Skeletal muscle tissue (tissue), 4 donors: ENCODE measurements around the gene TTC16. TPM values are rescaled to one million over a fixed set of nuclear protein-coding genes. Genes with fewer than 3 reads are reported as not detected.

Source experiments
- H3K27ac ChIP-seq: one replicate; pipeline ENCODE4 v1.7.0; 2013; ENCODE audit warnings: mild to moderate bottlenecking, low read depth, low read length, inconsistent platforms
- H3K27me3 ChIP-seq, 3 donors: one replicate each; pipeline ENCODE4 v1.7.0; 2013; ENCODE audit warnings: low read length in 3 of 3; ENCODE audit not compliant: control insufficient read depth in 3 of 3, insufficient read depth in 3 of 3
- H3K36me3 ChIP-seq, 3 donors: one replicate each; pipeline ENCODE4 v1.7.0; 2013; ENCODE audit warnings: low read length in 3 of 3; ENCODE audit not compliant: control insufficient read depth in 3 of 3, insufficient read depth in 3 of 3
- H3K4me1 ChIP-seq, 3 donors: one replicate each; pipeline ENCODE4 v1.7.0; 2013; ENCODE audit warnings: low read length in 3 of 3, mild to moderate bottlenecking in 3 of 3; ENCODE audit not compliant: control insufficient read depth in 3 of 3, insufficient read depth in 3 of 3
- H3K4me3 ChIP-seq, 3 donors: one replicate each; pipeline ENCODE4 v1.7.0; 2013; ENCODE audit warnings: low read length in 3 of 3
- H3K9ac ChIP-seq, 3 donors: one replicate each; pipeline ENCODE4 v1.7.0; 2013; ENCODE audit warnings: low read length in 3 of 3, mild to moderate bottlenecking in 3 of 3, moderate library complexity in 2 of 3, low read depth in 1 of 3
- H3K9me3 ChIP-seq, 3 donors: one replicate each; pipeline ENCODE4 v1.7.0; 2013; ENCODE audit warnings: low read length in 3 of 3; ENCODE audit not compliant: control insufficient read depth in 3 of 3
- total RNA-seq: library from RNA; depleted of rRNA; stranded (reverse); fragments of >200 nt; gene quantifications from one replicate; pipeline ENCODE4 v1.2.3, GENCODE V29; 2014
- donor health status: Osteomylitis.

TTC16 gene
- total RNA-seq, 1 donor from 2014 or later, result not detected

DNA sequence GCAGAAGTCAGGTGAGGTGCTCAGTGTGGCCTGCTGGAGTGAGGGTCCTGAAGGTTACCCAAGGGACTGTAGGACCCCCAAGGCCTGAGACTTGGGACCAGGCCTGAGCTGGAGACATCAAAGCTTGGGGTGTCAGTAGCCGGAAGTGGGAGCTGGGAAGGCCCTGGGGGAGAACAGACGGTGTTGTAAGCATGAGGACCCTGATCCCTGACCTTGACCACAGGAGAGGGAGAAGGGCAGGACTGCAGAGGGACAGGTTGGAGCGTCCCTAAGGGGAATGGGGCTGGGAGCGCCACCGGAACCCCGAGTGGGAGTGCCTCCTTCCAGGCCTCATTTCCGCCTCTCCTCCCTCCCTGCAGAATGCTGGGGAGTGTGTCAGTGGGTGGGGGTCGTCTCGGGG is 533 bp downstream of the TTC16 start:
- Histone ChIP-seq H3K36me3 (no peaks in the 10 kb centered on the region), H3K27ac (peak overlapping the region; percentile 87), H3K4me3 (peak overlapping the region; percentile 89 to 93 (median 91)), H3K4me1 (peaks cover 11 to 20% (median 16%) of the 10 kb centered on the region in 3 donors), H3K9me3 (no peaks in the 10 kb centered on the region), H3K27me3 (no peaks in the 10 kb centered on the region), H3K9ac (peak overlapping the region; percentile 84 to 90 (median 87))

DNA sequence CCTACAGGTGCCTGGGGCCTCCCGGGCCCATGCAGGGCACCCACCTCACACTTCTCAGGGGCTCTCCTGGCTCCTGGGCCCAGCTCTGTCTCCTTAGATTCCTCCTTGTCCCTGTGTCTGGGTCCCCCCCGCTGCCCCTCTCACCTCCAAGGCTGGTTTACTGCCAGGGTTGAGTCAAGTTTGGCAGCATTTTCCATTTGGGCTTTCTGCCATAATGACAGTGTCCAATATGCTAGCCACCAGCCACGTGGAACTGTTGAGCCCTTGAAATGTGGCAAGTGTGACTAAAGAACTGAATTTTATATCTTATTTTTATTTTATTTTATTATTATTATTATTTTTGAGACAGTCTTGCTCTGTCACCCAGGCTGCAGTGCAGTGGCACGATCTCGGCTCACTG is 1.9 kb downstream of the TTC16 start:
- Histone ChIP-seq H3K9ac (no peak overlapping the region), H3K27ac (no peak overlapping the region), H3K4me3 (no peak overlapping the region), H3K36me3 (no peaks in the 10 kb centered on the region), H3K4me1 (peaks cover 11 to 20% (median 16%) of the 10 kb centered on the region in 3 donors), H3K27me3 (no peaks in the 10 kb centered on the region), H3K9me3 (no peaks in the 10 kb centered on the region)

DNA sequence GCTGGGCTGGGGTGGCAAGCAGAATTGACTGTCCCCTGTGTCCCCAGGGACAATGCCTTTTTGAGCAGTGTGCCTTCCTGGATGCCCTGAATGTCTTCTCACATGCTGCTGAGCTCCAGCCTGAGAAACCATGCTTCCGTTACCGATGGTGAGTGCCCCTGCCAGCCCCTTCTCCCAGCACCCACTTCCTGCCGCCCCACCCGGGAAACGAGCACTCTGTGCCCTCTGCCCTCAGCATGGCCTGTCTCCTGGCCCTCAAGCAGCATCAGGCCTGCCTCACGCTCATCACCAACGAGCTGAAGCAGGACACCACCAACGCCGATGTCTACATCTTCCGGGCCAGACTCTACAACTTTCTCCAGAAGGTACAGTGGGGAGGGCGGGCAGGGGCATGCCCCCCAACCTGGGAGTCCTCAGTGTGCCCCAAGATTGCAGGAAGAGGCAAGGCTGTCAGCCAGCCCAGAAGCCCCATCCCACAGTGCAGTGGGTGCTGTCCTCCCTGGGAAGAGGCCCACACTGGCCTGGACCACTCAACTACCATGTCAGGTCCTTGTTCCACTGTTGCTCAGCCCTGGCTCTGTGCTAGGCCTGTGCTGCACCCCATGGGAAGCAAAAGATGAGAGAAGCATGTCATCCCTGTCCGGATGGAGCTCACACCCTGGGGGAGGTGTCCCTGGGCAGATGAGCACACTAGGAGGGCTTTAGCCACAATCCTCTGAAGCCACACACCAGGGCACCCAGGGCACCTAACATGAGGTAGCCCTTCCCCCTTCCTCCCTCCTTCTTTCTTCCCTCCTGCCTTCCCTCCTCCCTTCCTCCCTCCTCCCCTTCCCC is 4.4 kb downstream of the TTC16 start:
- no peaks in the 10 kb centered on the region for H3K9me3 ChIP-seq
- peaks cover 0 to 6% (median 0%) of the 10 kb centered on the region in 3 donors for H3K27me3 ChIP-seq
- H3K9ac ChIP-seq, result no peak overlapping the region
- H3K4me3 ChIP-seq, result no peak overlapping the region
- no peak overlapping the region for H3K27ac ChIP-seq
- H3K36me3 ChIP-seq, result no peaks in the 10 kb centered on the region
- H3K4me1 ChIP-seq, result peaks cover 7 to 9% (median 8%) of the 10 kb centered on the region in 3 donors

DNA sequence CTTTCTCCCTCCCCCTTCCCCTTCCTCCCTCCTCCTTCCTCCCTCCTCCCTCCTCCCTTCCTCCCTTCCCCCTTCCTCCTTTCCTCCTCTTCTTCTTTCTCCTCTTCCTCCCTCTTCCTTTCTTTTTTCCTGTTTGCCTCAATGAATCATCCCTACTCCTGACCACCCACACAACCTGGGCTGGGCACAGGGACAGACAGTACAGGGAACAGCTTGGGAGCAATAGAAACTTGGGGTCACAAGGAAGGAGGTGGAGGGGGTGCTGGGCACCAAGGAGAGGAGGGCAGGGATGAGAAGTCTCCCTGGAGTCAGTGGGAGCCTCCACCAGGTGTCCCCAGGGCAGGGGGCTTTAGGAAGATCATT is 5.0 kb downstream of the TTC16 start:
- Histone ChIP-seq H3K9ac (no peak overlapping the region), H3K4me1 (peaks cover 7 to 8% (median 7%) of the 10 kb centered on the region in 3 donors), H3K4me3 (no peak overlapping the region), H3K36me3 (no peaks in the 10 kb centered on the region), H3K27ac (no peak overlapping the region), H3K9me3 (no peaks in the 10 kb centered on the region), H3K27me3 (peaks cover 0 to 6% (median 0%) of the 10 kb centered on the region in 3 donors)

DNA sequence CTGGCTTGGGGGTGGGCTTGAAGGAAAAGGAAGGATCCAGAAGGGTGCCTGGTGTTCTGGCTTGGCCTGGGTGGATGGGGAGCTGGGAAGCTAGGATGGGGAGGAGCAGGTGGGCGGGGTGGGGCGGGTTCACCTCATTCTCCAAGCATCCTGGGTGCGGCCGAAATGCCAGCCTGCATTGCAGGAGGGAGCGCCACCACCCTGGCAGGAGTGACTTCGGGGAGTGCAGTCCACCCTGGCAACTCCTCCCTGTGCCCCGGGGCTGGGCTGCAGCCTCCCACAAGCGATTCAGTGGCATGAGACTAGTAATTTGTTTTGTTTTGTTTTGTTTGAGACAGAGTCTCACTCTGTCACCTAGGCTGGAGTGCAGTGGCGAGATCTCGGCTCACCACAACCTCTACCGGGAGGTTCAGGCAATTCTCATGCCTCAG is 5.5 kb downstream of the TTC16 start:
- no peak overlapping the region for H3K9ac ChIP-seq

DNA sequence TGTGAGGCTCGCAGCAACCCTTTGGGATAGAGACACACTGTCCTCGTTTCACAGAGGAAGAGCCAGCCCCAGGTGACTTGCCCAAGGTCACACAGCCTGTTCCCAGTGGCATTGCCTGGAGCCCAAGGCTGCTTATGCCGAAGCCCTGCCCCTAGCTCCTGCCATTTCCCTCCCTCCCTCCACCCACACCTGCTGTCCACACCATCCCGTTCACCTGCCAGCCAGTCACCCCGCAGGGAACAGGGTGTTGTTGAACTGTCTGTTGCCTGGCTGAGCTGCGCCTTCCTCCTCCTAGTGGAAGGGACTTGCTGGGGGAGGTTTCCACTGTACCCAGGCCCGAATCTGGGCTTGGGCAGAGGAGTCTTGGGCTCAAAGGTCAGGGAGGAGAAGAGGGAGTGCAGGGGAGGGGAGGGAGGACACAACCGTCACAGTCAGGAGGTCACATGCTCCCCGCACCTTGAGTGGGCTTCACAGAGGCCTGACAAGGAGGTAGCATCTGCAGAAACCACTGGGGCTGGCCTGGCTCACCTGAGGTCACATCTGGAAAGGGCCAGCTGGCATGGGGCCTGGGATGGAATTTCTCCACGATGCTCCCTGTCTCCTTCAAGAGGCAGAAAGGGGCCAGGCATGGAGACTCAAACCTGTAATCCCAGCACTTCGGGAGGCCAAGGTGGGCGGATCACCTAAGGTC is 6.3 kb downstream of the TTC16 start:
- no peak overlapping the region for H3K4me3 ChIP-seq
- no peaks in the 10 kb centered on the region for H3K9me3 ChIP-seq
- H3K27me3 ChIP-seq, result peaks cover 0 to 6% (median 0%) of the 10 kb centered on the region in 3 donors
- peaks cover 0 to 4% (median 0%) of the 10 kb centered on the region in 3 donors for H3K4me1 ChIP-seq
- H3K9ac ChIP-seq, result no peak overlapping the region
- H3K27ac ChIP-seq, result no peak overlapping the region
- H3K36me3 ChIP-seq, result no peaks in the 10 kb centered on the region

More for the DNA sequence above, 5.5 kb downstream of the TTC16 start:
- no peak overlapping the region for H3K27ac ChIP-seq
- peaks cover 0 to 6% (median 0%) of the 10 kb centered on the region in 3 donors for H3K27me3 ChIP-seq
- no peaks in the 10 kb centered on the region for H3K9me3 ChIP-seq
- peaks cover 1 to 4% (median 2%) of the 10 kb centered on the region in 3 donors for H3K4me1 ChIP-seq
- no peaks in the 10 kb centered on the region for H3K36me3 ChIP-seq
- no peak overlapping the region for H3K4me3 ChIP-seq

DNA sequence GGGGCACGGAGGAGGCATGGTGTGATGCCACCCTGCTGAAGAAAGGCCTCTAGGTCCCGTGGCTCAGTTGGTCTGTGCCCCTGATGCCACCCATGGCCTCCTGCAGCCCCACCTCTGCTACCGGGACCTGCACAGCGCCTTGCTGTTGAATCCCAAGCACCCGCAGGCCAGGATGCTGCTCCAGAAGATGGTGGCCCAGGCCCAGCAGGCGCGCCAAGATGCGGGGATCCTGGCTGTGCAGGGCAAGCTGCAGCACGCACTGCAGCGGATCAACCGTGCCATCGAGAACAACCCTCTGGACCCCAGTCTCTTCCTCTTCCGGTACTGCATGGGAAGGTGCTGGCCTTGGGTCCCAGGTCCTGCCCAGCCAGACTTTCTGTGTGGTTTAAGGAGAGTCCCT is 7.1 kb downstream of the TTC16 start:
- Histone ChIP-seq H3K9ac (no peak overlapping the region), H3K9me3 (no peaks in the 10 kb centered on the region), H3K27ac (no peak overlapping the region), H3K4me1 (peaks cover 0 to 4% (median 0%) of the 10 kb centered on the region in 3 donors), H3K4me3 (no peak overlapping the region), H3K27me3 (peaks cover 0 to 6% (median 0%) of the 10 kb centered on the region in 3 donors), H3K36me3 (no peaks in the 10 kb centered on the region)

DNA sequence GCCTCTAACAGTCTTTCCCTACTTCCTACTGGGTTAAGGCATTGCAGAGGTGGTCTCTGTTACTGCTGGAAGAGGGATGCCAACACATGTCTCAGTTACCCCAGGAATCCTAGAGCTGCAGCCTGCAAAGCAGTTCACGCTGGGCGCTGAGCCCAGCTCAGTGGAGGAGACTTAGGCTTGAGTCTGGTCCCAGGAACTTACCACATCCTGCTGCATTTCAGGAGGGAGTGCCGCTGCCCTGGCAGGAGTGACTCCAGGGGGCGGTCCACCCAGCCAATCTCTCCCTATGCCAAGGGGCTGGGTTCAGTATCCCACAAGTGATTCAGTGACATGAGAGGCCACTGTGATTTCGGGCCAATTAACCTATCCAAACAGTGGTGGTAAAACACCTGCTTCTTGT is 7.6 kb downstream of the TTC16 start:
- H3K4me3 ChIP-seq, result no peak overlapping the region
- H3K4me1 ChIP-seq, result peaks cover 0 to 4% (median 0%) of the 10 kb centered on the region in 3 donors
- peaks cover 0 to 6% (median 0%) of the 10 kb centered on the region in 3 donors for H3K27me3 ChIP-seq
- no peaks in the 10 kb centered on the region for H3K36me3 ChIP-seq
- no peaks in the 10 kb centered on the region for H3K9me3 ChIP-seq
- no peak overlapping the region for H3K27ac ChIP-seq
- no peak overlapping the region for H3K9ac ChIP-seq

DNA sequence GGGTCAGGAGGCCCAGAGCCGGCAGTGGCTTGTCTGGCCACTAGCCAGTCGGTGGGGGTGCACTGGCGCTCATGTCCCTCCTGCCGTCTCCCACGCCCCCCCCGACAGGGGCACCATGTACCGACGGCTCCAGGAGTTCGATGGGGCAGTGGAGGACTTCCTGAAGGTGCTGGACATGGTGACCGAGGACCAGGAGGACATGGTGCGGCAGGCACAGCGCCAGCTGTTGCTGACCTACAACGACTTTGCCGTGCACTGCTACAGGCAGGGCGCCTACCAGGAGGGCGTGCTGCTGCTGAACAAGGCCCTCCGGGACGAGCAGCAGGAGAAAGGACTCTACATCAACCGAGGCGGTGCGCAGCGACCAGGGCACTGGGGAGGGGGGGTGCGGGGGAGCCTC is 8.1 kb downstream of the TTC16 start:
- peaks cover 0 to 6% (median 0%) of the 10 kb centered on the region in 3 donors for H3K27me3 ChIP-seq
- no peak overlapping the region for H3K4me3 ChIP-seq
- H3K36me3 ChIP-seq, result no peaks in the 10 kb centered on the region
- no peaks in the 10 kb centered on the region for H3K9me3 ChIP-seq
- no peak overlapping the region for H3K27ac ChIP-seq
- H3K9ac ChIP-seq, result peak overlapping the region in 1 of 3 donors; percentile 54
- peaks cover 0 to 4% (median 0%) of the 10 kb centered on the region in 3 donors for H3K4me1 ChIP-seq

DNA sequence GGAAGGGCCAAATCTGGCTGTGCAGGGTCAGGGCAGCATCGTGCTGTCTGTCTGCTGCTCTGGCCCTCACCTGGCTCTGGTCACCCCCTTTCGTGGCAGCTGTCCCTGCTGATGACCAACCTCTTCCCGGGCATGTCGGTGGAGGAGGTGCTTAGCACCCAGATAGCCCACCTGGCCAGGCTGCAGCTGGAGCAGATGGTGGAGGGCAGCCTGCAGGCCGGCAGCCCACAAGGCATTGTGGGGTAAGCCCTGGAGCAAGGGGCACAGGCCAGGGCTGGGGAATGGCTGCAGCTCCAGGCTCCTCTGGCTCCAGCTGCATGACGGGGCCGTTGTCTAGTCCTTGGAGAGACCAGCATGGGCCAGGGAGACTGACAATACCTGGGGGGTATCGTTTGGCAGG is 11.0 kb downstream of the TTC16 start:
- H3K9ac ChIP-seq, result no peak overlapping the region
- peaks cover 0 to 4% (median 0%) of the 10 kb centered on the region in 3 donors for H3K4me1 ChIP-seq
- peaks cover 4 to 12% (median 9%) of the 10 kb centered on the region in 3 donors for H3K36me3 ChIP-seq
- no peaks in the 10 kb centered on the region for H3K9me3 ChIP-seq
- no peak overlapping the region for H3K4me3 ChIP-seq
- H3K27ac ChIP-seq, result no peak overlapping the region
- peaks cover 0 to 6% (median 0%) of the 10 kb centered on the region in 3 donors for H3K27me3 ChIP-seq
